HG03432 (cell line): ENCODE data around the gene GIPR.
"Not testable (repeated sequence)": the region's sequence is repeated elsewhere in the genome, so short reads cannot be mapped to it uniquely, and the experiment has no call there.

Experiments used
- ATAC-seq: cut with Tn5 transposase; IDR thresholded peaks from one replicate; pipeline ENCODE4 v1.9.1; 2021; ENCODE audit warnings: mild to moderate bottlenecking, moderate library complexity; ENCODE audit not compliant: unreplicated experiment

The GIPR gene

DNA sequence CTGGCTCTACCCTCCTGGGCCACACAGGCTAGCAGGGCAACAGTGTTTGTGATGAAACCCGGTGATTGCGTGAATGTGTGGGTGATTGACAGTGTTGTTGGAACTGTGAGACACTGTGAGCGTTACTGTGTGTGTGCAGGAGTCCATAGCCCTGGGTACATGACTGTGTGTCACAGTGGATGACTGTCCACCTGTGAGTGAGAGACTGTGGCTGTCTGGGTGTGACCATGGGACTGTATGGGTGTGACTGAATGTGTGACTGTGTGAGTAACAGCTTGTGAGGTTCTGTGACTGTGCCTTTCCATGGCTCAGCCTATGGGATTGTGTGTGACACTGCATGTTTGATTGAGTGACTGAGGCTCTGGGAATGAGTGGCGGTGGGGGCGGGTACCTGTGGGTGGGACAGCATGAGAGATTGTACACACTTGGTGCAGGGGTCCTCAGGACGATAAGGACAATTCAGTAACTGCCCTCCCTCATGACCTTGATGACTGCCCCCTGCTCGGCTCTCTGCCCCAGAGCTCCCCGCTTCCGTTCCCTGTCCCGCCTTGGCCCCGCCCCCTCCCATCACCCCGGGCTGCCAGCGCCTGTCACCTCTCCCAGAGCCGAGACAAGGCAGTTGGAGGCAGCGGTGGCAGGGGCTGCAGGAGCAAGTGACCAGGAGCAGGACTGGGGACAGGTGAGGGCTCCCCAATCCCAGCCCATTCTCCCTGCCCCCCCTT, at the start of gene GIPR:
Gene GIPR (plus strand): TSS at position 602 of the 722 bp plus-strand sequence. CDS start 1,300 bp downstream, outside the sequence.
- no peak for ATAC-seq

- ATAC-seq, result no peak
These were observed 46.6 kb upstream of the GIPR start for GRCh38 chr19:45621389-45621788.

DNA sequence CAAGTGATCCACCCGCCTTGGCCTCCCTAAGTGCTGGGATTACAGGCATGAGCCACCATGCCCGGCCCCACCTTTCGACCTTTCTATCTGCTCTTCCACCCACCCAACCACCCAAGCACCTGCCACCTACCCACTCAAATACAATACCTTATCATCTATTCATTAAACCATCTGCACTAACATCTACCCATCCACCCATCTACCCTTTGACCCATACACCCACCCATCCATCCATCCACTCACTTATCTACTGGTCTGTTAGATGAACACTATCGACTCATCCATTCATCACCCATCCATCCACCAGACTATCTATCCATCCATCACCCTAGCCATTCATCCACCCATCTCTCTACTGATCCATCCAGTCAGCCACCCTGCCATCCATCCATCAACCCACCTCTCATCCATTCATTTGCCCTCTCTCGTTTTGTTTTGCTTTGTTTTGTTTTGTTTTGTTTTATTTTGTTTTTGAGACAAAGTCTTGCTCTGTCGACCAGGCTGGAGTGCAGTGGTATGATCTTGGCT, 46.0 kb upstream of the GIPR start:
- ATAC-seq, result no peak

GRCh38 chr19:45623984-45624383, 44.0 kb upstream of the GIPR start:
- ATAC-seq, result no peak

DNA sequence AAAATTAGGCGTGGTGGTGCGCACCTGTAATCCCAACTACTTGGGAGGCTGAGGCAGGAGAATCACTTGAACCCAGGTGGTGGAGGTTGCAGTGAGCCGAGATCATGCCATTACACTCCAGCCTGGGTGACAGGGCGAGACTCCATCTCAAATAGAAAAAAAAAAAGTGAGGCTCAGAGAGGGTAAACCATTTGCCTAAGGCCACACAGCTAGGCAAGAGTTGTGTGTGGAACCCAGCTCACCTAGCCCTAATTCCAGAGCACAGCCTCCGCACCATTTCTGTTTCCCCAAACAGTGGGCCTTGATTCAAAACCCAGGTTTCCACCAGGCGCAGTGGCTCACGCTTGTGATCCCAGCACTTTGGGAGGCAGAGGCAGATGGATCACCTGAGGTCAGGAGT, 39.8 kb upstream of the GIPR start:
- not testable (repeated sequence) for ATAC-seq

DNA sequence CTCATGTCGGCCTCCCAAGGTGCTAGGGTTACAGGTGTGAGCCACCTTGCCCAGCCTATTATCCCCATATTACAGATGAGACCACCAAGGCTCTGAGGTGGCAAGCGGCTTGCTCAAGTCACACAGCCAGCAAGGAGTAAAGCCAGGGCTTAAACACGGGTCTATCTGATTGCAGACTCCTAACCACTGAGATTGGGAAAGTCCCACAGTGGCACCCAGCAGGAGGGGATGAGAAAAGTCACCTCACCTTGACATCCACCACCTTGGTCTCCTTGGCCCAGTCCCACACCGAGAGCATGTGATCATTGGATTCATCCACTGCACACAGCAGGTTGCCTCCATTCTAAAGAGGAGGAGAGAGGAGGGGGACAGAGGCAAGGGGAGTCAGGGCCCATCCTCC, 38.3 kb upstream of the GIPR start:
- no peak for ATAC-seq

DNA sequence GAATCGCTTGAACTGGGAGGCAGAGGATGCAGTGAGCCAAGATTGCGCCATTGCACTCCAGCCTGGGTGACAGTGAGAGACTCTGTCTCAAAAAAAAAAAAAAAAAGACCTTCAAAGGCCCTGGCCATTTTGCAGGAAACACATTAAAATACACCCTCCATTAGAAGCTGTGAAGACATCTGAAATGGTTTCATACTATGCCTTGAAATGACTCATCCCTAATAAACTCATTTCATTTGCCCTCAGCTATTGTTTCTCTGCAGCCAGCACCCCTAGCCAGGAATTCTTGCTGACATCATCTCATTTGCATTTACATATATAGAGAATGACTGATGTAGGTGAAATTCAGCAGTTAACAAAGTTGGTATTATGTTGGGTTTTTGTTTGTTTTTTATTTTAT, 37.6 kb upstream of the GIPR start:
- no peak for ATAC-seq

GRCh38 chr19:45632468-45633196, 35.4 kb upstream of the GIPR start:
- no peak for ATAC-seq

GRCh38 chr19:45636275-45636674, 31.7 kb upstream of the GIPR start:
- ATAC-seq, result no peak

- ATAC-seq, result no peak
These were observed 31.1 kb upstream of the GIPR start for GRCh38 chr19:45636902-45637301.

DNA sequence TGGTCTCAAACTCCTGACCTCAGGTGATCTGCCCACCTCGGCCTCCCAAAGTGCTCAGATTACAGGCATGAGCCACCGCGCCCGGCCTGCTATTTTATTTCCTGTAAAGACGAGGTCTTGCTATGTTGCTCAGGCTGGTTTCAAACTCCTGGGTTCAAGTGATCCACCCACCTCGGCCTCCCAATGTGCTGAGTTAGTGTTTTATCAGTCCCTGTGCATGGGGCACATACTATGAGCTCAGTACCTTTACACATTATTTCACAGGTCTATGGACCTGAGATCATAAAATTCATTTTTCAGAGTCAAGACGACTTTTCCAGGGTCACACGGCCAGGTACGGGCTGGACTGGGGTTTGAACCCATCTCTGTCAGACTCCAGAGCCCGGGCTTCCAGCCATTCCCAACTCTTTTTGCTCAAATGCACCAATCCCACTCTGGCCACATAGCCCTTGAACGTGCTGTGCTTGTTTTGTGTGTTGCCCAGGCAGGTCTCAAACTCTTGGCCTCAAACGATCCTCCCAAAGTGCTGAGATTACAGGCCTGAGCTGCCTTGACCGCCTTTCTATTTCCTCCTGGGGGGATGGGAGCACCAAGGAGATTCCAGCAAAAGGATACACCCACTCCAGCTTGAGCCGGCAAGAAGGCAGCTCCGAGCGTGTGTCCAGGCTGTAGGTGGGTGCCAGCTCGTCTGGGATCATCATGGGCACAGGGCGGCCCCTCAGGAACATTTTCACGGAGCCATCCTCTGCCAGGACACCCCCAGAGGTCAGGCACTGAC, 29.9 kb upstream of the GIPR start:
- ATAC-seq, result no peak

DNA sequence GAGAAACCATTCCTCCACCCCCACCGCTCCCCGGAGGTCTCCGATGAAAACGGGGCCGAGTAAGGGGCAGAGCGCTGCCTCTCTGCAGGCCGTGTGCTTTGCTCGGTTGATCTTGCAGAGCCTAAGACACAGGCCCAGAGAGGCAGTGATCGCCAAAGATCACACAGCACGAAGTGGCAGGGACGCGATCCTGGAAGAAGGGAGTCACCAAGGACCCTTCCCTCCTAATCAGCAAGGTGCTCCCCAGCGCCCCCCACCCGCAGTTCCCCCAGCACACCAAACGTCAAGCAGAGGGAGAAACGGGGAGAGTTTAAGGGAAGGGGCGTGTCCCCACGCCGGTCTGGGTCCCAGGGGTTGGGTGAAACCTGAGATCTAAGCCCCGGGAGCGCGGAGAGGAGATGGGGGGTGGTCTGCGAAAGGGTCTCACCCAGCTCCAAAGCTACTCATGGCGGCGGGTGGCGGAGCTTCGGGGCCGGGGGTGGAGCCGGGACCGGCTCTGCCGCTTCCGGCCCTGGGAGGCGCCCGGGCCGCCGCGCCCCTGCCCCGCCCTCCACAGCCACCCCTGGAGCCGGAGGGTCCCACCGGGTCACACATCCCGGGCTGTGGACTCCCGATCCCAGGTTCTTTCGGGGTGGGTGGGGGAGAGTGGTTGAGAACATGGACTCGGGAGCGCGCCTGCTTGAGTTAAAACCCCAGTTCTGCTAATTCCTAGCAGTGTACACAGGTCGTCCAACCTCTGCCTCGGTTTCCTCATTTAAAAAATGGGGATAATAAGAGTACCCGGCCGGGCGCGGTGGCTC, 28.9 kb upstream of the GIPR start, which contains the start of gene EML2:
Gene EML2 (minus strand): TSS at position 468 of the 800 bp plus-strand sequence. CDS start 21 bp downstream, at position 447.
- ATAC-seq, result no peak

DNA sequence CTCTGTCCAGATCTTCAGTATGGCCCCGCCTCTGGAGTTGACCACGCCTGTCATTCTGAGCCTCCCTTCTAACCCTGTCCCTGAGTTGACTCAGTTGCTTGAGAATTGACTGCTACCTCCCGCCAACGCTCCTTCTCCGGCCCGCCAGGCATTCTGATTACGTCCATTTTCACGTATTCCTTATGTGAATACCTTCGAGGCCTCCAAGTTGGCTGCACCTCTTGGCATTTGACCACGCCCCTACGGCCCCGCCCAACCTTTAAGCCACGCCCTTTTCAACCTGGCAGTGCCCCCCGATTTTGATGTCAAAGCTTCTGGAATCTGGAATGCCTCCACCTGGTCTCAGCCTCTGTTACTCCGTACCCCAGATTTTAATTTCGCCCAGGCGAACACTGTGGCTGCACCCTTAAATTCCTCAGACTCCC, 27.2 kb upstream of the GIPR start:
- ATAC-seq, result no peak

- peak; percentile 37 for ATAC-seq
These were observed 26.5 kb upstream of the GIPR start for GRCh38 chr19:45641274-45642105.

DNA sequence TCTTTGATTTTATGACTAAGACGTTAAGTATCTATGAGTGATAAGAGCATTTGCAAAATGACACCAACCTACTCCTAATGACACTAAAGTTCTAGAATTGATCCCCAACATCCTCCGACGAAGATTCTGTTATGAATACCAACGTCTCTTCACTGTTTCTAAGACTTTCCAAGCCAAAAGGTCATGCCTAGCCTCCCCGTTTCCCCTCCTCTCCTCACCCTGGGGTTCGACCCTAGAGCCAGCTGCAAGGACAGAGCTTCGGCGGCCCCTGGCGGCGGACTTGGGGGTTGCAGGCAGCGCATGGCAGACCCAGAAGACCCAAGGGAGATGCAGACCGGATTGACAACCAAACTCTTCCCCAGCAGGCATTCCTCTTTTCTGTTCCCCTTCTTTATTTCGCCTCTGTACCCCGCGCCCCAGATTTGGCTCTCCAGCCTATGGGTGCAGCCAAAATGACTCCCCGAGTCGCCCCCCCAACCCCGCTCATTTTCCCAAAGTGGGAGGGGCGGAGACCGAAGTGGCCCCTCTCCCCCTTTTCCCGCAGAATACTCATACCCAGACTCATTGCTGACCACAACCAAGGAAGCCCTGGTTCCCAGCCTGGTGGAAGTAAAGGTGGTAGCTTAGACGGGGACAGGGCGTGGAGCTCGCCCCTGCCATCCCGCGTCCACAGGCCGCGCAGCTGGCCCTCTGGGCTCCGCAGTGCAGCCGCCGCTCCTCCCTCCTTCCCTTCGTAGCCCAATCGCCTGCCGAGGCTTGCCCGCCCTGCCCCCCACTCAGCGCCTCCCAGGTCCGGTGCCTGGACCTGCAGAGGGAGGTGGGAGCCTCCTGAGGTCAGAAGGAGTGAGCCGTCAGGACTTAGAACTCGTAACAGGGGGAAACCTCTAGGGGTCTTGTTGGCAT, 24.7 kb upstream of the GIPR start:
- no peak for ATAC-seq

GRCh38 chr19:45643927-45644771, 23.9 kb upstream of the GIPR start:
- ATAC-seq, result no peak

- no peak for ATAC-seq
These were observed 22.9 kb upstream of the GIPR start for GRCh38 chr19:45645068-45645630.
